Stimulated activated CD8-positive, alpha-beta memory T cell treated with anti-CD3 and anti-CD28 coated beads, Interleukin-7, amount 100 ng/mL, for 24 hours (primary cell): ENCODE measurements around the gene KIF26A.
A peak's percentile ranks its signal among the peaks of the same experiment; 100 is the strongest.
"Not testable (repeated sequence)": the region's sequence is repeated elsewhere in the genome, so short reads cannot be mapped to it uniquely, and the experiment has no call there.

Experiments
- DNase-seq: peaks from one replicate; pipeline ENCODE4 v3.0.0-alpha.2; 2020; ENCODE audit warnings: low read depth

The KIF26A gene

GRCh38 chr14:104222396-104223036, 84.1 kb downstream of the KIF26A start:
- no peak for DNase-seq

GRCh38 chr14:104223101-104224041, 85.0 kb downstream of the KIF26A start:
- no peak for DNase-seq

DNA sequence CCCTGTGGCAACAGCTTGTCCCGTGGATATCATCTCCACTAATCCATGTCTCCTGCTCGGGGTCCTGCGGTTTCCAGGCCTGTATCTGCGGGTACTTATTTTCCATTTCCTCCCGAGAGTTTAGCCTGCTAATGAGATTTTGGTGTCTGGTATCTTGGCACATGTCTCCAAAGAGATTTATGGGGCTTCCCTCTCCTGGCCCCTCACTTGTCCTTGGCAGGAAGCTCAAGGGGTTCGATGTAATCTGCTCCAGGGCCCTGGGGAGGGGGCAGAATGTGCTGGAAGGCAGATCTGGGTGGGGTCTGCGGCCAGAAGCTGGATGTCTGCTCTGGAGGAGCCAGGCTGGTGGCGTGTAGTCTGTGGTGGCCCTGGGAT, 85.7 kb downstream of the KIF26A start:
- DNase-seq = no peak

DNA sequence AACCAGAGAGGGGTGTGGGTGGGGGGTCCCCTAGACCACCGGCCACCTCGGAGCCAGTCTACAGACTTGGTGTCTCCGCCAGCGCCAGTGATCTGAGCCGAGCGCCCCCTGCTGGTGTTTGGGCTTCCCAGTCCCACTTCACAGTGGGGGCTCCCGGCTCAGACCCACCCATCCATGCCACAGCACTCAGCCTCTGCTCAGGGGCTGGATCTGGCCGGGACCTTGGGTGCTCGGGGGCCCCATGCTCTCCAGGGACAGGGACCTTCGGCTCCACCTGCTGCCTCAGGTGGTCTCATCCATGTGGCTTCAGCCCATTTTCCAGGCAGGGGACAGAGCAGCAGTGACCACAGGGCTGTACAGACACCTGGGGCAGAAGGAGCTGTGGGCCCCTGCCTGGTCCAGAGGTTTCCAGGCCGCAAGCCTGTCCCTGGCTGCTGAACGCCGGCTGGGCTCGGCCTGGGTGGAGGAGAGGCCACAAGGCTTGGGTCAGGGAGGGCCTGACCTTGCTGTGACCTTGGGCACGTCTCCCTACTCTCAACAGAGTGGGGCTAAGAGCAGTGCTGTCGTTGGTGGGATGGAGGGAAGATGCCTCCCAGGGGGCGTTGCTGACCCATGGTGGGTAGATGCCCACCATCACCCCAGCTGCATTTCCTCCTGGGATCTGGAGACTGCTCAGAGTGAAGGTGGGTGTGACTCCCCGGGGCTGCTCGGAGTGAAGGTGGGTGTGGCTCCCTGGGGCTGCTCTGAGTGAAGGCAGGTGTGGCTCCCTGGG, 86.3 kb downstream of the KIF26A start:
- DNase-seq = peak; percentile 5

GRCh38 chr14:104225278-104226190, 87.1 kb downstream of the KIF26A start:
- DNase-seq = not testable (repeated sequence)

- no peak for DNase-seq
Observed at GRCh38 chr14:104226421-104227383, 88.3 kb downstream of the KIF26A start.

DNA sequence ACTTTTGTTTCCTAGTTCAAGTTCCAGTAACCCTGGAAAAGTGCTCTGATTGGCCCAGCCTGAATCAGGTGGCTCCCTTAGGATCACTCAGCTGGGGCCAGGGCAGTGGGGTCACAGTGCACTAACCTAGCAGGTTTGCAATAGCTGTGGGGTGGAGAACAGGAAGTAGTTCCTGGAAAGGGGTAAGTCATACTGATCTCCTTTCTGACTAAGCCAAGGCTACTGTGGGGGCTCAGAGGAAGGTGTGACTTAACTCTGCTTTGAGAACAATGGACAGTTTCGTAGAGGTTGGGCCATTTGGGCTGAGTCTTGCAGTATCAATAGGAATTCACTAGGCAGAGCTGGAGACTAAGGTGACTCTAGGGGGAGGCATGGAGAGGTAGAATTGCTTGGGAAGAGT, 89.4 kb downstream of the KIF26A start:
- no peak for DNase-seq

GRCh38 chr14:104228221-104228620, 89.8 kb downstream of the KIF26A start:
- no peak for DNase-seq

DNA sequence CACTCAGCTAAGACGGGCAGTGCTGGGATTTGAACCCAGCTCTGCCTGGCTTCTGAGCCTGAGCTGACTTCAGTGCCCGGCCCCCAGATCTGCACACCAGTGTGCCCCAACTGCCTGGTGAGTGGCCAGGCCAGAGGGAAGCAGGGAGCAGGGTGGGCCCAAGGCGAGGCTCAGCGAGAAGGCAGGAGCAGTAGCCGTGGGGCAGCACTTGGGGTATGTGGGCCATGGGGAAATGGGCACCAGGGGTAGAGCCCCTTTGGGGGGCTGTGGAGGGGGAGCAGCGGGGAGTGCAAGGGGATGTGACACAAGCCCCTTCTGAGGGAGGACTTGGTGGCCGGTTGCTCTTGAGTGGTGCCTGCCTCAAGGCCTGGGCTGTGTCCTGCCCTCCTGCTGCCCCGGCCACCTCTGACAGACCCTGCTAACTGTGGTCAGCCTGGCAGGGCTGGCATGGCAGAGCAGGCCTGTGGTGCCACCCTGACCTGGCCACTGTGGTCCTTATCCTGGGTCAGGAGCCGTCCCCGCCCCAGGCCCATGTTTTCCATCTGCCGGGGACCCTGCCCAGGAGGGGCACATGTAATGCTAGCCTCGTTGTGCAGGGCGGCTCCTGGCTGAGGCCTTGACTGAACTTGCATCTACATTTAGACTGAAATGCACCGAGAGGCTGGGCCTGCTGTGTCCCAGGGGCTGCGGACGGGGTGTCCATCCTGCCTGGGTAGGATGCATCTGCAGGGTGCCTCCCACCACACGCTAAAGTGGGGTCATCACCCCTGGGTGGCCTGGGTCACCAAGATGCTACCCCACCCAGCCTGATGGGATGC, 90.5 kb downstream of the KIF26A start:
- no peak for DNase-seq

- no peak for DNase-seq
Observed at GRCh38 chr14:104229534-104230055, 91.2 kb downstream of the KIF26A start.

- DNase-seq = no peak
Observed at GRCh38 chr14:104230119-104230815, 91.9 kb downstream of the KIF26A start.
